HG03378 (cell line): ENCODE results near the gene TIAM1.
A peak's percentile ranks its signal among the peaks of the same experiment; 100 is the strongest.

Experiments used
- ATAC-seq: cut with Tn5 transposase; IDR thresholded peaks from one replicate; pipeline ENCODE4 v1.9.1; 2021; ENCODE audit warnings: mild to moderate bottlenecking, moderate library complexity; ENCODE audit not compliant: unreplicated experiment

The TIAM1 gene

GRCh38 chr21:31356440-31356839 lies 12.4 kb upstream of the TIAM1 start:
- ATAC-seq = no peak

- peak; percentile 68 for ATAC-seq
Measured at GRCh38 chr21:31354604-31355443, 10.8 kb upstream of the TIAM1 start.

- no peak for ATAC-seq
Measured at GRCh38 chr21:31354122-31354521, 10.1 kb upstream of the TIAM1 start.

- no peak for ATAC-seq
Measured at GRCh38 chr21:31352836-31353235, 8.8 kb upstream of the TIAM1 start.

GRCh38 chr21:31351960-31352359 lies 7.9 kb upstream of the TIAM1 start:
- ATAC-seq = no peak

- no peak for ATAC-seq
Measured at GRCh38 chr21:31351438-31351837, 7.4 kb upstream of the TIAM1 start.

- no peak for ATAC-seq
Measured at GRCh38 chr21:31349208-31349607, 5.1 kb upstream of the TIAM1 start.

- no peak for ATAC-seq
Measured at GRCh38 chr21:31348188-31348587, 4.1 kb upstream of the TIAM1 start.

GRCh38 chr21:31347435-31348032 lies 3.5 kb upstream of the TIAM1 start:
- ATAC-seq = no peak

- no peak for ATAC-seq
Measured at GRCh38 chr21:31346256-31346821, 2.3 kb upstream of the TIAM1 start.

- no peak for ATAC-seq
Measured at GRCh38 chr21:31345136-31345535, 1.1 kb upstream of the TIAM1 start.

- ATAC-seq = no peak
Measured at GRCh38 chr21:31343030-31343510, 991 bp downstream of the TIAM1 start.

GRCh38 chr21:31342348-31342747 lies 1.7 kb downstream of the TIAM1 start:
- no peak for ATAC-seq

GRCh38 chr21:31340942-31341487 lies 3.0 kb downstream of the TIAM1 start:
- no peak for ATAC-seq

GRCh38 chr21:31340514-31340913 lies 3.5 kb downstream of the TIAM1 start:
- ATAC-seq = no peak

- ATAC-seq = no peak
Measured at GRCh38 chr21:31339721-31340120, 4.3 kb downstream of the TIAM1 start.

GRCh38 chr21:31338908-31339368 lies 5.1 kb downstream of the TIAM1 start:
- ATAC-seq = no peak

- ATAC-seq = no peak
Measured at GRCh38 chr21:31337996-31338907, 5.8 kb downstream of the TIAM1 start.

GRCh38 chr21:31337086-31337485 lies 7.0 kb downstream of the TIAM1 start:
- ATAC-seq = no peak

GRCh38 chr21:31336739-31337040 lies 7.4 kb downstream of the TIAM1 start:
- no peak for ATAC-seq
